Body of pancreas (tissue), 4 donors: ENCODE measurements around the gene TMEM144. TPM values are rescaled to one million over a fixed set of nuclear protein-coding genes. Genes with fewer than 3 reads are reported as not detected.

Source experiments
- ATAC-seq: fragments of 150-250 bp; one replicate; pipeline ENCODE4 v1.9.1; 2016
- DNase-seq, 4 donors: peaks; one replicate each; pipeline ENCODE4 v3.0.0-alpha.2; 2019
- H3K27ac ChIP-seq, 4 donors: fragments of 200-600 bp; sonication (generic); 1 replicate in 3 of 4; 2 replicates in 1 of 4; pipeline versions ENCODE4 v1.5.1 to v1.6.1; 2016 to 2019; ENCODE audit warnings: mild to moderate bottlenecking in 1 of 4, mixed read lengths in 1 of 4, moderate library complexity in 1 of 4
- H3K27me3 ChIP-seq, 2 donors: fragments of 200-600 bp; sonication (generic); one replicate each; pipeline ENCODE4 v1.6.0; 2016; ENCODE audit warnings: mild to moderate bottlenecking in 1 of 2
- H3K36me3 ChIP-seq, 2 donors: fragments of 200-600 bp; sonication (generic); replicated peaks in 1 of 2; 2 replicates each; pipeline ENCODE4 v1.5.1; 2016; ENCODE audit warnings: low read depth in 2 of 2; ENCODE audit not compliant: insufficient read depth in 1 of 2
- H3K4me1 ChIP-seq: fragments of 200-600 bp; sonication (generic); one replicate; pipeline ENCODE4 v1.6.0; 2016
- H3K4me3 ChIP-seq, 2 donors: fragments of 200-600 bp; sonication (generic); 1 replicate in 1 of 2; 2 replicates in 1 of 2; pipeline ENCODE4 v1.5.1; 2016 to 2019
- H3K9me3 ChIP-seq, 3 donors: fragments of 200-600 bp; sonication (generic); 1 replicate in 2 of 3; 2 replicates in 1 of 3; pipeline ENCODE4 v1.5.1; 2016
- POLR2A ChIP-seq, 3 donors: fragments of 450-650 bp; IDR thresholded peaks; one replicate each; pipeline ENCODE4 v1.6.1; 2016; ENCODE audit warnings: antibody characterized with exemption in 3 of 3, mild to moderate bottlenecking in 2 of 3
- WGBS, 2 donors: methylation state at CpG; one replicate each; pipeline ENCODE4 v1.1.5; 2017; 5-methylcytosine and 5-hydroxymethylcytosine counted together
- intact Hi-C: fragments of 100-400 bp; cut with DNase I; formaldehyde crosslinking; loops from one replicate; pipeline ENCODE4 v1.15.1; 2023
- total RNA-seq, 2 donors: library from RNA; depleted of rRNA; stranded (reverse); fragments of >200 nt; gene quantifications; one replicate each; pipeline ENCODE4 v1.1.0, GENCODE V29; 2016
- TF ChIP-seq, protein P1 (sequence below), 7 experiments: fragments of 450-650 bp in 4 of 7; fragments of 200-600 bp in 3 of 7; sonication (generic) in 3 of 7; IDR thresholded peaks; one replicate each; pipeline ENCODE4 v1.5.1; 2016 to 2019; ENCODE audit warnings: antibody characterized with exemption in 7 of 7

Gene TMEM144
- total RNA-seq, 2 donors from 2014 or later = 10.5 to 13.0 TPM

DNA sequence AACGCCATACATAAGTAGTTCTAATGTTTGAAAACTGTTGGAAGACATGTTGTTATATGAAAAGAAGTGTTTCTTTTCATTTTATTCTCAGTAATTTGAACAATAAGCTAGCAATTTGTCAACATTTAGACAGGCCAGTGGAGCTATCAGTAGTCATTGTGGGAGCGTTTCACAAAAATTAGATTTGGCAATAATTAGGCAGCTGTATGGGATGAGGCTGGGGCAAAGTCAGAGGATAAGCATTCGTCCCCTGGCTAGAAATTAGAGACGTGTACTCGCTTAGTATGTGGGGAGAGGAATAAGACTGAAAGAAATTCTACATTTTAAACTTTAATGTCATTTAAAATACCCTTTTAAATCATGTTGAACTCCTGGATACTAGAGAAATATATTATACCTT lies 70.6 kb downstream of the TMEM144 start:
- no peak for ATAC-seq
- WGBS, 2 donors = 82 to 84% methylated on average over 5 of the region's 5 CpGs
- H3K9me3 ChIP-seq = no peaks in the 10 kb centered on the region
- DNase-seq = no peak
- H3K27ac ChIP-seq = no peak overlapping the region
- intact Hi-C loops = no loop called here
- H3K27me3 ChIP-seq = no peaks in the 10 kb centered on the region
- no peaks in the 10 kb centered on the region for H3K36me3 ChIP-seq
- no peaks in the 10 kb centered on the region for H3K4me1 ChIP-seq
- no peak for TF ChIP-seq POLR2A (IDR thresholded peaks at IDR 0.05)
- TF ChIP-seq, protein P1, sequence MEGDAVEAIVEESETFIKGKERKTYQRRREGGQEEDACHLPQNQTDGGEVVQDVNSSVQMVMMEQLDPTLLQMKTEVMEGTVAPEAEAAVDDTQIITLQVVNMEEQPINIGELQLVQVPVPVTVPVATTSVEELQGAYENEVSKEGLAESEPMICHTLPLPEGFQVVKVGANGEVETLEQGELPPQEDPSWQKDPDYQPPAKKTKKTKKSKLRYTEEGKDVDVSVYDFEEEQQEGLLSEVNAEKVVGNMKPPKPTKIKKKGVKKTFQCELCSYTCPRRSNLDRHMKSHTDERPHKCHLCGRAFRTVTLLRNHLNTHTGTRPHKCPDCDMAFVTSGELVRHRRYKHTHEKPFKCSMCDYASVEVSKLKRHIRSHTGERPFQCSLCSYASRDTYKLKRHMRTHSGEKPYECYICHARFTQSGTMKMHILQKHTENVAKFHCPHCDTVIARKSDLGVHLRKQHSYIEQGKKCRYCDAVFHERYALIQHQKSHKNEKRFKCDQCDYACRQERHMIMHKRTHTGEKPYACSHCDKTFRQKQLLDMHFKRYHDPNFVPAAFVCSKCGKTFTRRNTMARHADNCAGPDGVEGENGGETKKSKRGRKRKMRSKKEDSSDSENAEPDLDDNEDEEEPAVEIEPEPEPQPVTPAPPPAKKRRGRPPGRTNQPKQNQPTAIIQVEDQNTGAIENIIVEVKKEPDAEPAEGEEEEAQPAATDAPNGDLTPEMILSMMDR (IDR thresholded peaks at IDR 0.05) = no peak
- H3K4me3 ChIP-seq = no peak overlapping the region

DNA sequence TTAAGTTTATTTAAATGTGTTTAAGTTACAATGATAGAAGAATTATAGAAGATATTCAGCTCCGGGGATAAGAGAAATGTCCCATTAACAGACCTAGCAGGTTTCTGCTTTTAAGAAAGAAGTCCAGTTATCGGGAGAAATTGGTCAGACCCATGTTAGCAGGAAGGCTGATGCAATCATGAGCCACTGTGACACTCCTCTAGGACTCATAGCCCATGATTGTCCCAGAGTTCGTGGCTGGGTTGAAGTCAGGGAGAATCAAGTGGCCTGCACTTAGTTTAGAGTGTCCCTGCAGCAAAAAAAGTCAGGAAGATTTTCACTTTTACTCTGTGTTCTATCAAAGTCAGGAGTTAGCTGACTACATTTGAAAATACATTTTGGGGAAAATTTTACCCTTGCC lies 72.0 kb downstream of the TMEM144 start:
- H3K27ac ChIP-seq = no peak overlapping the region
- ATAC-seq (no peak), DNase-seq (no peak)
- no peaks in the 10 kb centered on the region for H3K27me3 ChIP-seq
- no peaks in the 10 kb centered on the region for H3K9me3 ChIP-seq
- H3K36me3 ChIP-seq = no peaks in the 10 kb centered on the region
- TF ChIP-seq POLR2A (IDR thresholded peaks at IDR 0.05) = no peak
- TF ChIP-seq, protein P1 (IDR thresholded peaks at IDR 0.05) = no peak
- intact Hi-C loops = no loop called here
- H3K4me3 ChIP-seq = no peak overlapping the region
- WGBS, 2 donors = 66 to 67% methylated on average over 3 of the region's 3 CpGs
- no peaks in the 10 kb centered on the region for H3K4me1 ChIP-seq

DNA sequence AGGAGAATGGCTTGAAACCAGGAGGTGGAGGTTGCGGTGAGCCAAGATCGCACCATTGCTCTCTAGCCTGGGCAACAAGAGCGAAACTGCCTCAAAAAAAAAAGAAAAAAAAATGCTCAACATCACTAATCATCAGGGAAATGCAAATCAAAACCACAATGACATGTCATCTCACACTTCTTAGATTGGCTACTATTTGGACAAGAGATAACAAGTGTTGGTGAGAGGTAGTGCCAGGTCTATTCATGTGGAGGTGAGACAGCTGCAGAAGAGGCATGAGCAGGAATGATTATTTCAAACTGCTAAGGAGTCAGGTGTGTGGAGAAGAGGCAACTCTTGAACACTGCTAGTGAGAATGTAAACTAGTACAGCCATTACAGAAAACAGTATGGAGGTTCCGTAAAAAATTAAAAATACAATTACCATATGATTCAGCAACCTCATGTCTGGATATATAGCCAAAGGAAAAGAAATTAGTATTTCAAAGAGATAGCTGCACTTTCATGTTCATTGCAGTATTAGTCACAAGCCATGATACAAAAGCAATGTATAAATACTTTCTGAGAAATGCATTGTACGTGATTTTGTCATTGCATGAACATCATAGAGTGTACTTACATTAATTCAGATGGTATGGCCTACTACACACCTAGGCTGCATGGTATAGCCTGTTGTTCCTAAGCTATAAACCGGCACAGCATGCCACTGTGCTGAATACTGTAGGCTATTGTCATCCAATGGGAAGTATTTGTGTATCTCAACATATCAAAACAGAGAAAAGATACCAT lies 75.3 kb downstream of the TMEM144 start:
- ATAC-seq (no peak), DNase-seq (no peak)
- H3K27me3 ChIP-seq = no peaks in the 10 kb centered on the region
- TF ChIP-seq, protein P1 (IDR thresholded peaks at IDR 0.05) = no peak
- no peak for TF ChIP-seq POLR2A (IDR thresholded peaks at IDR 0.05)
- no peaks in the 10 kb centered on the region for H3K4me1 ChIP-seq
- H3K36me3 ChIP-seq = no peaks in the 10 kb centered on the region
- H3K27ac ChIP-seq = no peak overlapping the region
- no peak overlapping the region for H3K4me3 ChIP-seq
- intact Hi-C loops = no loop called here
- WGBS, 2 donors = 94 to 96% methylated on average over 6 of the region's 6 CpGs
- H3K9me3 ChIP-seq = no peaks in the 10 kb centered on the region

DNA sequence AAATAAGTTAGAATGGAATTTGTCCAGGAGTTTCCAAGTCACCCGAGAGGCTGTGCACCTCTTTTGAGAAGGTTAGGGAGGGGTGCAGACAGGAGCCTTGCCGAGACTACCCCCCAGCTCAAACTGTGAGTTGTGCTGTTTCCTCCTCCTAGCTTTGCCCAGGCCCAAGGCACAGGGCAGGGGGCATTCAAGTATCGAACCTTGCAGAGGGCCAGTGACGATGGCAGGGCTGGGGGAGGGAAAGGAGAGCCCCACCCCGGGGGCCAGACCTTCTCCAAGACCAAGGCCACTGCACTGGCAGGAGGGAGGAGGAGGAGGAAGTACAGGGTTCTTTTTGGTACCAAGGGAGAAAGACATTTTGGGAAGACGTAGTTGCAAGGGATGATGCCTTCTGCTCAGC lies 80.6 kb downstream of the TMEM144 start:
- 81 to 84% methylated on average over 6 of the region's 6 CpGs for WGBS, 2 donors
- ATAC-seq = no peak
- H3K36me3 ChIP-seq = no peaks in the 10 kb centered on the region
- no peaks in the 10 kb centered on the region for H3K27me3 ChIP-seq
- no peak overlapping the region for H3K4me3 ChIP-seq
- H3K9me3 ChIP-seq = no peaks in the 10 kb centered on the region
- DNase-seq = no peak
- H3K4me1 ChIP-seq = no peaks in the 10 kb centered on the region
- intact Hi-C loops = no loop called here
- no peak overlapping the region for H3K27ac ChIP-seq
- TF ChIP-seq, protein P1 (IDR thresholded peaks at IDR 0.05) = no peak
- no peak for TF ChIP-seq POLR2A (IDR thresholded peaks at IDR 0.05)
